GM13977 (cell line): Measurements from ENCODE around the gene RNF225.

Experiments
- DNase-seq: peaks from one replicate; pipeline ENCODE4 v3.0.0; 2012; ENCODE audit warnings: low spot score
- in situ Hi-C: fragments of 300-500 bp; cut with MboI; formaldehyde crosslinking; loops from one replicate; pipeline ENCODE4 v1.12.0; 2022; ENCODE audit warnings: low sequenced_read_pairs, low pct_unique_long_range_greater_than_20kb, mixed read lengths, inconsistent platforms; ENCODE audit not compliant: unreplicated experiment
- TF ChIP-seq, protein P1 (sequence below): IDR thresholded peaks from 2 replicates; pipeline ENCODE4 v1.5.1; 2012; ENCODE audit warnings: mild to moderate bottlenecking, control low read depth; ENCODE audit not compliant: insufficient read depth; ENCODE audit errors: extremely low read depth, missing control alignments

The RNF225 gene

DNA sequence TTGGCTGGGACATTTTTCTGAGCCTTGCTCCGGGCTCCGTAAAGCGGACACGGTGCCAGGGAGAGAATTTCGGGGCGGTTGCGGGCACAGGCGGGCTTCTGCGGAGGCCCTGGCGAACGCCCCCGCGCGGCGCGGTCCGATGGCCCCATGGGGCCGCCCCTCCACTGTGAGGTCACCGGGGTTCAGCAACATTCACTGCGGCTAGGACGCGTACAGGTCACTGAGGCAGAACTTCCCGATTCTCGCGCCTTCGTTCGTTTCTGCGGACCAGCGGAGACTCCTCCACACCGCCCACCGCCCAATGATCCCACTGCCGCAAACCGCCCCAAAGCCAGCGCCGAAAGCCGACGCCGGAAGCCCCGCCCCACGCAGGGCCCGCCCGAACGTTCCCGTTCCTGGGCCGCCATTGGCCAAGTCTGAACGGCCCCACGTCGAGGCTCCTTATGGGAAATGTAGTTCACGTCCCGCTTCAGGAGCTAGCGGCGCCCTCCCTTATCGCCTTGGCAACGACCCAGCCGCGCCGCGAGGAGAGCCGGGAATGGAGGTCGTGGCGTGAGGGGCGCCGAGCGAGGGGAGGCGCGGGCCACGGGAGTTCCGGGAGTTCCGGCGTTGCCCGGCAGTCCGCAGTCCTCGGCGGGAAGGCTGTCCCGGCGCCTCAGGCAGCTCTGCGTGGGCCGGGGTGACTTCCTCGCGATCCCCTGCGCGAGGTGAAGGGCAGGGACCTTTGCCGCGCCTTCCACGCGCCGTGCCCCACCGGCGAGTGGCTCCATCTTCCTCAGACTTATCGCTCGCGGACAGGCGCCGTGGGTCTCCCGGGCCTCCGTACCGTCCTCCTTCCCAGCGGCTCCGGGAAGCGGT, 12.9 kb downstream of the RNF225 start, which contains the start of gene ZNF584:
TSS of gene ZNF584 (plus strand) at position 498 of the 858 bp plus-strand sequence. CDS start 499 bp downstream, outside the sequence.
- TF ChIP-seq, protein P1, sequence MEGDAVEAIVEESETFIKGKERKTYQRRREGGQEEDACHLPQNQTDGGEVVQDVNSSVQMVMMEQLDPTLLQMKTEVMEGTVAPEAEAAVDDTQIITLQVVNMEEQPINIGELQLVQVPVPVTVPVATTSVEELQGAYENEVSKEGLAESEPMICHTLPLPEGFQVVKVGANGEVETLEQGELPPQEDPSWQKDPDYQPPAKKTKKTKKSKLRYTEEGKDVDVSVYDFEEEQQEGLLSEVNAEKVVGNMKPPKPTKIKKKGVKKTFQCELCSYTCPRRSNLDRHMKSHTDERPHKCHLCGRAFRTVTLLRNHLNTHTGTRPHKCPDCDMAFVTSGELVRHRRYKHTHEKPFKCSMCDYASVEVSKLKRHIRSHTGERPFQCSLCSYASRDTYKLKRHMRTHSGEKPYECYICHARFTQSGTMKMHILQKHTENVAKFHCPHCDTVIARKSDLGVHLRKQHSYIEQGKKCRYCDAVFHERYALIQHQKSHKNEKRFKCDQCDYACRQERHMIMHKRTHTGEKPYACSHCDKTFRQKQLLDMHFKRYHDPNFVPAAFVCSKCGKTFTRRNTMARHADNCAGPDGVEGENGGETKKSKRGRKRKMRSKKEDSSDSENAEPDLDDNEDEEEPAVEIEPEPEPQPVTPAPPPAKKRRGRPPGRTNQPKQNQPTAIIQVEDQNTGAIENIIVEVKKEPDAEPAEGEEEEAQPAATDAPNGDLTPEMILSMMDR = peak; percentile 21
- peak; percentile 97 for DNase-seq
- in situ Hi-C loops = no loop called here

- no peak for DNase-seq
- in situ Hi-C loops = no loop called here
- TF ChIP-seq, protein P1 = no peak
These were observed 13.7 kb downstream of the RNF225 start for GRCh38 chr19:58409010-58409790.

GRCh38 chr19:58416604-58417003, 21.1 kb downstream of the RNF225 start:
- no peak for DNase-seq
- TF ChIP-seq, protein P1 = no peak
- in situ Hi-C loops = no loop called here

- no peak for DNase-seq
- TF ChIP-seq, protein P1 = no peak
These were observed 21.6 kb downstream of the RNF225 start for GRCh38 chr19:58417071-58417470.

GRCh38 chr19:58428617-58429016, 33.2 kb downstream of the RNF225 start:
- TF ChIP-seq, protein P1 = no peak
- in situ Hi-C loops = no loop called here
- DNase-seq = no peak

More at GRCh38 chr19:58417071-58417470, 21.6 kb downstream of the RNF225 start:
- in situ Hi-C loops = no loop called here

- in situ Hi-C loops = no loop called here
- no peak for DNase-seq
- TF ChIP-seq, protein P1 = no peak
These were observed 34.3 kb downstream of the RNF225 start for GRCh38 chr19:58429745-58430144.
